Activated T-helper 17 cell treated with anti-CD3 and anti-CD28 coated beads, Interleukin-2, amount 50 U/mL, for 72 hours (primary cell): Measurements from ENCODE around the gene ABHD14A. TPM values are rescaled to one million over a fixed set of nuclear protein-coding genes. Genes with fewer than 3 reads are reported as not detected.

Experiments used
- ATAC-seq: fragments of 150-1000 bp; cut with Tn5 transposase; replicated peaks from 2 replicates; pipeline ENCODE4 v1.10.0; 2021; ENCODE audit warnings: mild to moderate bottlenecking, moderate library complexity
- H3K27ac Mint-ChIP-seq: one replicate; pipeline ENCODE4 v1.8.0; 2022; ENCODE audit warnings: mixed read lengths
- H3K27me3 Mint-ChIP-seq: one replicate; pipeline ENCODE4 v1.8.0; 2022; ENCODE audit warnings: mixed read lengths
- H3K36me3 Mint-ChIP-seq: one replicate; pipeline ENCODE4 v1.8.0; 2022; ENCODE audit warnings: low read depth, mild to moderate bottlenecking, mixed read lengths
- H3K4me1 Mint-ChIP-seq: one replicate; pipeline ENCODE4 v1.8.0; 2022; ENCODE audit warnings: mixed read lengths
- H3K4me3 Mint-ChIP-seq: one replicate; pipeline ENCODE4 v1.8.0; 2022; ENCODE audit warnings: mild to moderate bottlenecking, mixed read lengths
- H3K9me3 Mint-ChIP-seq: one replicate; pipeline ENCODE4 v1.8.0; 2022; ENCODE audit warnings: mixed read lengths
- total RNA-seq, 2 donors: library from RNA; stranded (reverse); gene quantifications; one replicate each; pipeline ENCODE4 v1.2.3, GENCODE V29; 2022

ABHD14A gene
- total RNA-seq, 2 donors from 2014 or later: 10.5 to 11.1 TPM

DNA sequence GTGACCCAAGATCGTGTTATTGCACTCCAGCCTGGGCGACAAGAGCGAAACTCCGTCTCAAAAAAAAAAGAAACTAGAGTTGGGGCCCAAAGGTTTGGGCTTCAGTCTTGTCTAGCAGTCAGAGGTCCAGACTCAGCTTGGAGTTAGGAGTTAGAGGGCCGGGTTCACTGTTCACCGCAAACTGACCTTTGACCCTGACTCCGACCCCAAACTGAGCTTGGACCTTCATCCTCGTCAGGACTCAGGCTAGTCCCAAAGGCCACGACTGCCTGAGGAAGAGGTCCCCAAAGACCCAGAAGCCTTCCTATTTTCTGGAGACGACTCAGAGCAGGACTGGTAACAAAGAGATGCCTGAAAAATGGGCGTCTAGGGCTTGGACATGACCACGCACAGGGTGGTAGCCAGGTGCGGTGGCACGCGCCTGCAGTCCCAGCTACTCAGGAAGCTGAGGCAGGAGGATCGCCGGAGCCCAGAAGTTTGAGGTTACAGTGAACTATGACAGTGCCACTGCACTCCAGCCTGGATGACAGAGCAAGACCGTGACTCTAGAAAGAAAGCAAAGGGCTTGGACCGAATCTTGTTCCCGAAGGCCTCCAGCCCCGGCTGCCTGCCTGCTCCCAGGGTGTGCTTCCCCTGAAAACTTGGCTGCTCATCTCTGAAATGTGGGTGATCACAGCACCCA, 43.6 kb downstream of the ABHD14A start:
- Mint-ChIP-seq H3K27me3 (no peaks in the 10 kb centered on the region), H3K36me3 (no peaks in the 10 kb centered on the region), H3K27ac (no peak overlapping the region), H3K4me3 (no peak overlapping the region), H3K9me3 (no peaks in the 10 kb centered on the region), H3K4me1 (no peaks in the 10 kb centered on the region)
- ATAC-seq: no peak

DNA sequence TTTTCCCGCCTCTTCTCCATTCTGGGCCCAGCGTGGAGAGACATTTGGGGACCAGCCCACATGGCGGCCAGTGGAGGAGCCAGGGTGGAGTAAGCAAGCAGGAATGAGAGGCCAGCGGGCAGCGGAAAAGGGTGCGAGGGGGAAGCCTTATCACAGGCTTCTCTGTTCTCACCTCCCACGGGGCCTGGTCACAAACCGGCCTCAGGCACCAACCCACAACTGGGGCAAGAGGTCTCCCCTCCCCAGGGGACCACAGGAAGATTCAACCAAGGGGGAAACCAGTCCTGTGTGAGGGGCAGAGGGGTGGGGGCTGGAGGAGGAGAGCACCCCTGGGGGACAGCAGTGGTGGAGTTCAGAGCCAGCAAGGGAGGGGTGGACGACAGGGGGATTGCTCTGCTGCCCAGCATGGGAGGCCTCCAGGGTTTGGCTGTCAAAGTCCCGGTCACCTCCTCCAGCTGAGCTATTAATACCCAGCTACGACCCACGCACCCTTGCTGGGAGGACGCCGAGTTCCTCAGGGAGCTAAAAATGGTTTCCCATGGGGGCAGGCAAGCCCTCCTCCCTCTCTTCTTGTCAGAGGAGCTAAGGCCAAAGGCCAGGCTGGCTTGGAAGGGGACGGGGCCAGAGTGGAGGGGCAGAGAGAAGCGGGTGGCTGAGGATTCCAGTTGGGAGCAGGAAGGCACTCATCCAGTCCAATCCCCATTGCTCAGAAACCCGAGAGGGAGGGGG, 44.7 kb downstream of the ABHD14A start:
- no peaks in the 10 kb centered on the region for H3K9me3 Mint-ChIP-seq
- no peak overlapping the region for H3K27ac Mint-ChIP-seq
- no peak for ATAC-seq
- no peaks in the 10 kb centered on the region for H3K36me3 Mint-ChIP-seq
- H3K4me1 Mint-ChIP-seq: peaks cover 6% of the 10 kb centered on the region
- H3K27me3 Mint-ChIP-seq: no peaks in the 10 kb centered on the region
- H3K4me3 Mint-ChIP-seq: no peak overlapping the region

DNA sequence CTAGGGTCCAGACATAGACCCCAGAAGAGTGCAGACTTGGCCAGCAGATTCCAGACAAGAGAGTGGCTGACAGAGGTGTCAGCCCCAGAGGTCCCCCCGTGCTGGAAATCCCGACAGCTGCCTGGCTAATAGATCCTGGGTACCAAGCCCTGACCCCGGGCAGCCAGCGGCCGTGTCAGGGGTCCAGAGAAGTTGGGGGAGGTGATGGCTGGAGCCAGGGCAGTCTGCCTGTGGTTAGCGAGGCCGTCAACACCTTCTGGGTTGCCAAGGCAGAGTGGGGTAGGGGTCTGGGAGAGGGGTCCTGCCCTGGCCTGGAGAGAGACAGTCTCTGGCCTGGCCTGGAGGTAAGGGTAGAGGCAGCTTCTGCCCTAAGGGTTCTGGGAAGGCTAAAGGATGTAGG, 45.9 kb downstream of the ABHD14A start:
- no peak for ATAC-seq
- Mint-ChIP-seq H3K4me3 (no peak overlapping the region), H3K27me3 (no peaks in the 10 kb centered on the region), H3K36me3 (no peaks in the 10 kb centered on the region), H3K9me3 (no peaks in the 10 kb centered on the region), H3K4me1 (peaks cover 17% of the 10 kb centered on the region), H3K27ac (no peak overlapping the region)

DNA sequence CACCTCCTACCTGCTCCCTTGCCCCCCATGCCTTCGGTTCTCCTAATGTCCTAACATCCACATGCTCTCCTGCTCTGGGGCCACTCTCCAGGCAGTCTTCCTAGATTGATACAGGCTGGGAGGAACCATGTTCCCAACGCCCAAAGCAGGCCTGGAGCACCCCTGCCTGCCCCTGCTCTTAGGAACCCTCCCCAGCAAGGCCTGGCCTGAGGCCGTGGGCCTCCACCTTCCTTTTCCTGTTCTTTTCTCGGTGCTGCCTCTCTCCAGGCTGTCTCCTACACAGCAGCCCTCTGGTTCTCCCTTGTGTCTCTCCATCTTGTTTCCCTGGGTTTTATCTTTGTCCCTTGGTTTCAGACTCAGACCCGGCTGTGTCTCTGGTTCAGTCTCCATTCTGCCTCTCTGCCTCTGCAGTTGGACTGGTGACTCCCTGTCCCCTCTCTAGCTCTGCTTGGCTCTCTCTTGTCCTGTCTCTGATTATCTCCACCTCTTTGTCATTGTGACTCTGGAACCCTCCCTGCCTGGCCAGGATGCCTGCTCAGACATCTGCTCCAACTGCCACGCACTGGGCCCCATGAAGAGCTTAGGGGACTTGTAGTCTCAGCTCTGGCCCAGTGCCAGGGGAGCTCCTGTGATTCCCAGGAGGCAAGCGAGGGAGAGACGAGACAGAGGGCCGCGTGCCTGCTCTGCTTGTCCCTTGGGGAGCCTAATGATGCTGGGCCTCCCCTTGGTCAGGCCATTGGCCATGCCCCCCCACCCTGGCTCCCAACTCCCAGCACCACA, 46.8 kb downstream of the ABHD14A start:
- no peaks in the 10 kb centered on the region for H3K36me3 Mint-ChIP-seq
- H3K27ac Mint-ChIP-seq: peak overlapping the region; percentile 55
- no peaks in the 10 kb centered on the region for H3K27me3 Mint-ChIP-seq
- ATAC-seq: no peak
- no peak overlapping the region for H3K4me3 Mint-ChIP-seq
- no peaks in the 10 kb centered on the region for H3K9me3 Mint-ChIP-seq
- peaks cover 17% of the 10 kb centered on the region for H3K4me1 Mint-ChIP-seq

DNA sequence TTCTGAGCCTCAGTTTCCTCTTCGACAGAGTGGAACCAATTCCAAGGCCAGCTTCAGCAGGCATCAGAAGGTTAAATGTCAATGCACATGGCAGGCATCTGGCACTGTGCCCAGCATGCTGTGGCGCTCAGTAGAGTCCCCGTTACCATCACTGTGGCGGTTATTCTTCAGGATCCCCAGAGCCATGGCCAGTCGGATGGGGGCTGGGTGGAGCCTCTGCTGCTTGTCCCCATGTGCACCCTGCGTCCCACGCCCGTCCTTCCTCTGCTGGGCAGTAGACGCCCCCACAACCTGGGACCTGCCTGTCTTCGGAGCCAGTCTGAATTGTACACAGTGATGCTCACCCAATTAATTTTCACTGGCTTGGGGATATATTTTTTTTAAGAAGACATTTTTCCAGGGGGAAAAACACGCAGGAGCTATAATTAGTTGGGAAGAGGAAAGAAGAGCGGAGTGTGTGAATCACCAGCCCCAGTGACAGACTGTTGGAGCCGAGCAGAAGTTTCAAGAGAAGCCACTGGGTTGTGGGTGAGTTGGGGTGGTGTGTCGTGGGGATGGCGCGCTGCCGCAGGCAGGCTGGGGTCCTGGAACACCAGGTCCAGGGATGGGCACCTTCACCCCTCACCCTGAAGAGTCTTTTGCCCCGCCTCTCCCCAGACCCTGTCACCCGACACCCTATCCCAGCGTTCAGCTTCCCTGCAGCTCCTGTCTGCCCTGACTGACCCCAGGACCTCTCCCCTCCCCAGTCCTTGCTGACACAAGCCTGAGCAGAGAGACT, 47.6 kb downstream of the ABHD14A start:
- Mint-ChIP-seq H3K4me3 (no peak overlapping the region), H3K27me3 (no peaks in the 10 kb centered on the region), H3K27ac (no peak overlapping the region), H3K9me3 (no peaks in the 10 kb centered on the region), H3K4me1 (peaks cover 17% of the 10 kb centered on the region), H3K36me3 (no peaks in the 10 kb centered on the region)
- ATAC-seq: no peak

DNA sequence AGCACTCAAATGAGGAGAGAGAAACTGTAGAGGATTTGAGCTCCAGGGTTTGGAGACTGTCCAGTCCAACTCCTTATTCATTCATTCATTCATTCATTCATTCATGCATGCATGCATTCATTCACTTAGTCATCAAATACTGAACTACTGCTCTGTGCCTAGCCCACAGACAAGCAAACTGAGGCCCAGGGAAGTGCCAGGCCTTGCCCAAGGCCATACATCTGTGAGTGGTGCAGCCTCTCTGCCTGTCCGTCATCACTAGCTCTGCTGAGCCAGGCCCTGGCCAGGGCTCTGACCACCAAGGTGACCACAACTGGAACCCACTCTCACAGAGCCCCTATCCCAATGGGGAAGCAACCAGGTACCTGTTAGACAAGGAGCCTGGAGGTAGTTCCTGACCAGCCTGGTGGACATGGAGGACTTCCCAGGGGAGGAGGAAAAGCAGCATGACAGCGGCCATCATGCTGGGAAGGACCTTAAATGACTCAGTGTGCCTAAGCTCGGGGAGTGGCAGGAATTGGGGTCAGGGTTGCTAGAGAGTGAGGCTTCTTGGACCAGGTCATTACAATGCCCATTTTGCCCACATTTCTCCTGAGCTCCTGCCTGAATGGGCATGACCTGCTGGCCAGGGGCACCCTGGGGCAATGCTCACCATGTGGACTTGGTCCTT, 48.4 kb downstream of the ABHD14A start:
- H3K9me3 Mint-ChIP-seq: no peaks in the 10 kb centered on the region
- no peaks in the 10 kb centered on the region for H3K27me3 Mint-ChIP-seq
- no peak overlapping the region for H3K27ac Mint-ChIP-seq
- ATAC-seq: no peak
- no peak overlapping the region for H3K4me3 Mint-ChIP-seq
- peaks cover 17% of the 10 kb centered on the region for H3K4me1 Mint-ChIP-seq
- H3K36me3 Mint-ChIP-seq: no peaks in the 10 kb centered on the region

DNA sequence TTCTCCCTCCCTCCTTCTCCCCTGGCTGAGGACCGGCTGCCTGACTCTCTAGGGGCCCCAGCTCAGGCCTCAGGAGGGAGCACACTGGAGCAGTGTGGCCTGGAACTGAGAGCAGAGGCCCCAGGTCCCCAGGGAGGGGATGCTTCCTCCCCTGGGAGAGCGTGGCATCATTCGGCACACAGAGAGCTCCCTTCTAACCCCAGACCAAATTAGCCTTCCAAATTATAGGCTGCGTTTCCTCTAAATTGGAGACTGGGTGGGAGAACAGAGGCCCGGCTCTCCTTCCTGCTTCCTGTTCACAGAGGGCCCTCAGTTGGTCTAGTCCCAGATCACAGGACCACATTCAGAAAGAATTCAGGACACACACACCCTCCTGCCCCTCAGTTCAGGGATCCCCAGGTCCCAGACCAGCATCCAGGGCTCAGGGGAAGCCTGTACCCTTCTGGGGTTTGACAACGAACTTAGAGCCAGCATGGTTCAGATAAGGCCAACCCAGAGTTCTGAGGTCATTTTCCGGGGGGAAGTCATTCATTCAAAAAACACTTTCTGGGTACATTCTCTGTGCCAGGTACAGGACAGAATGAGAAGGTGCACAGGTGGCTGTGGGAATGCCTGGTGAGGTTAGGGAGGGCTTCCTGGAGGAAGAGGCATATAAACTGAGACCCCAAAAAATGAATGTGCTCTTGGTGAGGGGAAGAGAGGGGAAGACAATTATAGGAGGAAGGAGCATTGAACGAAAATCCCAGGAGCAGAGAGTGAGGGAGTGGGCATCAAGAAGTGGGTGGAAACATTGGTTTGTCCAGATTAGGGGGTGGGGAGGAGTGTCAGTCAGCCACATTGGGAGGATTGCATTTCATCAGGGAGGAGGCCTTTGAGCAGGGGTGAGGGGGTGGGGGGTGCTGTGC, 49.2 kb downstream of the ABHD14A start:
- Mint-ChIP-seq H3K4me1 (peaks cover 17% of the 10 kb centered on the region), H3K9me3 (no peaks in the 10 kb centered on the region), H3K36me3 (no peaks in the 10 kb centered on the region), H3K4me3 (no peak overlapping the region), H3K27me3 (no peaks in the 10 kb centered on the region), H3K27ac (peak overlapping the region; percentile 23)
- no peak for ATAC-seq

DNA sequence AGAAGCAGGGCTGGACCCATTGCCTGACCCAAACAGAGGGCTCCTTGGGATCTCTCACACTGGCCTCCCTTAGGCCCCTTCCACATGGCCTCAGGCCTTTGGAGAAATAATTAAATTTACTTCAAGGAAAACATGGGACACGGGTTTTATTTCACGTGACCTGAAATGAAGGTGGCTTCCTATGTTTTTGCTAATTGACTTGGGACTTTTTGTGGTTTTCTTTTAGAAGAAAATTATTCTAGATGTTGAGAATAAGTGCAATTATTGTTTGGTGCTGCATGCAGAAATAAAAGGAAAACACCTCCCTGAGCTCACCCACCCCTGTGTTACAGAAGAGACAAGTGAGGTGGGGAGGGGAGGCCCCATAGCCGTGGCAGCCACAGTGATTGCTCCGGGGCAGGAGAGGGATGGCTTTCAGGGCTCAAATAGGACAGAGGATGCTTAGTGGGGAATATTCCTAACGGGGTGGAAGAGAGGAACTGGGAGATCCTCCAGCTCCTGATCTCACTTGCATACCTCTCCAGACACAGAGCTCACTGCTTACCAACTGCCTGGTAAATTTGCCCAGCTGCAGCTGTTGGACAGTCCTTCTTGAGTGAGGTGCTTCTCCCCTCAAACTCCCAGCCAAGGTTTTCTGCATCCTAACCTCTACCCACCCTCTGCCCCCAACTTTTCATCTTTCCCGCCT, 50.0 kb downstream of the ABHD14A start:
- Mint-ChIP-seq H3K9me3 (no peaks in the 10 kb centered on the region), H3K4me3 (peak overlapping the region; percentile 15), H3K4me1 (peaks cover 17% of the 10 kb centered on the region), H3K36me3 (no peaks in the 10 kb centered on the region), H3K27ac (peak overlapping the region; percentile 23), H3K27me3 (no peaks in the 10 kb centered on the region)
- ATAC-seq: no peak

DNA sequence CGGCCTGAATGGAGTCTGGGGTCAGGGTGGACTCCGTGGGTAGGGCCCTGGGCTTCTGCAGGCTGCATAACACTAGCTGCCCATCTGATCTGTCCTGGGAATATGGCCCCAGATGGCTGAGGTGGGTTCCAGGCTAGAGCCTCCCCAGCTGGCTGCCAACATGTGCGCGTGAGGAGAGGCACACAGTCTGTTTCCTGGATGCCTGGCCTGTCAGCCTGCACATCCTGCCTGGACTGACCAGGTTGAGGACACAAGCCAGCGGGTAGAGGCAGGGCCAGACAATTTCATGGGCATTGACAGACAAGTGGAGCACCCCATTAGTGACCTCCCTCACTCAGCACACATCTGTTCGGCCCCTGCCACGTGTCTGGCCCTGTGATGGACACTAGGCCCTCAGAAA, 50.6 kb downstream of the ABHD14A start:
- H3K36me3 Mint-ChIP-seq: no peaks in the 10 kb centered on the region
- H3K27me3 Mint-ChIP-seq: no peaks in the 10 kb centered on the region
- peak overlapping the region; percentile 23 for H3K27ac Mint-ChIP-seq
- no peak for ATAC-seq
- H3K4me1 Mint-ChIP-seq: peaks cover 17% of the 10 kb centered on the region
- no peaks in the 10 kb centered on the region for H3K9me3 Mint-ChIP-seq
- no peak overlapping the region for H3K4me3 Mint-ChIP-seq

DNA sequence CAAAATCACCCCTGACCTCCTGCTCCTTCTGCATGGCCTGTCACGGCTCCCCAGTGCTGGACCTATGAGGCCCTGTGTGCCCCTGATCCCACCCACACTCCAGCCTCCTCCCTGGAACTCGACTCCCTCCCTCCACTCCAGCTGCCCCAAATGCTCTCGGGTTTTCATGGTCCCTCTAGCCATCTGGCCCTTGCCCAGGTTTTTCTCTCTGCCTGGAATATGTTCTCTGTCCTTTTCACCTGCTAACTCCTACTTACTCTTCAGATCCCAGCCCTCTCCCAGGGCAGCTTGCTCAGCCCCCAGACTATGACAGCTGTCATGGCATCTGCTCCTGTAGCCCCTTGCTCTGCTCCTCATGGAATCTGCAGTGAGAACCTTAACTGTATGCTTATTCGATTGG, 51.2 kb downstream of the ABHD14A start:
- Mint-ChIP-seq H3K27ac (peak overlapping the region; percentile 23), H3K27me3 (no peaks in the 10 kb centered on the region), H3K9me3 (no peaks in the 10 kb centered on the region), H3K36me3 (no peaks in the 10 kb centered on the region), H3K4me3 (no peak overlapping the region), H3K4me1 (peaks cover 17% of the 10 kb centered on the region)
- ATAC-seq: no peak

DNA sequence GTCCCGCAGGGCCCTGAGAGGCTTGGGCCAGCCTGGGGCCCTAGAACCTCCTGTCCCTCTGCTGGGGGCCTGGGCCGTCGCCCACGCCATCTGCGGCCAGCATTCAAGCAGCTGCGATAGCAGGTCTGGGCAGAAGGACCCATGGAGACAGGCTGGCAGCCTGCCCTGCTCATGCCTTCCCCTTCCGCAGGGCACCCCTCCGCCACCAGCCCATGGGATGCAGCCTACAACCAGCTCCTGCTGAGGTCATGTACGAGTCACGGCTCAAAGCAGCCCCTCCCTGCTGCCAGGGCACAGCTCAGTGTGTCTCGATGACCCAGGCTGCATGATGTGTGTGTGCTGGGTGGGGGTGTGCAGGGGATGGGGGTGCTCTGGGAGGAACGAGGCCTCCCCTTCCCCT, 53.7 kb downstream of the ABHD14A start:
- peaks cover 17% of the 10 kb centered on the region for H3K4me1 Mint-ChIP-seq
- ATAC-seq: no peak
- no peaks in the 10 kb centered on the region for H3K9me3 Mint-ChIP-seq
- H3K27ac Mint-ChIP-seq: no peak overlapping the region
- no peaks in the 10 kb centered on the region for H3K36me3 Mint-ChIP-seq
- H3K4me3 Mint-ChIP-seq: no peak overlapping the region
- H3K27me3 Mint-ChIP-seq: no peaks in the 10 kb centered on the region

DNA sequence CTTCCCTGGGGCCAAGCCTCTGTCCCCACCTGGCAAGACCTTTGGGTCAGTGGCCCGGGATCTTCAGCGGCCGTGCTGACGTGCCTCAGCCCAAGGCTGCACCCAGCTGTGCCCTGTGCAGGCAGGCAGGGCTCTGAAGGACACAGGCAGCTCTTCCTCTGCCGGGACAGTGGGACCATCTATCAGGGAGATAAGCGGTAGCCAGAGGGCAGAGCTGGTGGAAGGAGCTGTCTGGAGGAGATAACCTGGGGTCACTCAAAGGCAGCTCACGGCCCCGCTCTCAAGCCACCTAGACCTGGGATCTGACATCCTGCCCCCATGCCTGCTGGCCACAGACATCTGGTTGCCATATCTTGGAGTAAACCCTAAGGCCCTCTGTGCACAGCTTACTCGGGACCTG, 54.2 kb downstream of the ABHD14A start:
- H3K27me3 Mint-ChIP-seq: no peaks in the 10 kb centered on the region
- no peaks in the 10 kb centered on the region for H3K9me3 Mint-ChIP-seq
- H3K36me3 Mint-ChIP-seq: no peaks in the 10 kb centered on the region
- peaks cover 16% of the 10 kb centered on the region for H3K4me1 Mint-ChIP-seq
- no peak for ATAC-seq
- H3K4me3 Mint-ChIP-seq: no peak overlapping the region
- H3K27ac Mint-ChIP-seq: no peak overlapping the region

DNA sequence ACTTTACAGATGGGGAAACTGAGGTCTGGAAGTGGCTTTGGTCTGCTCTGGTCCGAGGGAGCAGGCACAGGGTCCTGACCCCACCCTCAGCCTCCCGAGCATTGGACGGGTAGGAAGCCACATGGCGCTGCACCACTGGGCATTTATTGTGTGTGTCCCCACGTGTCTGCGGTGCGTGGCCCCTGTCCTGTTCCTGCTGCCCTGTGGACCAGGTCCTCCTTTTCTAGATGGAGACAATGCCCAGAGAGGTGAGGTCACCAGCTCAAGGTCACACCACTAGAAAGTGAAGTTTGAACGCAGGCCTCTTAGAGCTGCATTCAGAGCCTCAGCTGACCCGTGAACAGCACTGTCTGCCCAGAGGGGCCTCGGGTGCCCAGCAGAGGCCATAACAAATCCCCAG, 54.7 kb downstream of the ABHD14A start:
- H3K9me3 Mint-ChIP-seq: no peaks in the 10 kb centered on the region
- H3K4me3 Mint-ChIP-seq: no peak overlapping the region
- no peaks in the 10 kb centered on the region for H3K27me3 Mint-ChIP-seq
- H3K36me3 Mint-ChIP-seq: no peaks in the 10 kb centered on the region
- no peak overlapping the region for H3K27ac Mint-ChIP-seq
- ATAC-seq: no peak
- peaks cover 11% of the 10 kb centered on the region for H3K4me1 Mint-ChIP-seq
